NCI-H82 (cell line): ENCODE measurements around the gene PLXNA4.
"Not testable (repeated sequence)": the region's sequence is repeated elsewhere in the genome, so short reads cannot be mapped to it uniquely, and the experiment has no call there.

ENCODE experiments used
- DNase-seq: peaks from one replicate; lab custom pipeline; 2025; lab: John Stamatoyannopoulos, UW

The PLXNA4 gene, protein sequence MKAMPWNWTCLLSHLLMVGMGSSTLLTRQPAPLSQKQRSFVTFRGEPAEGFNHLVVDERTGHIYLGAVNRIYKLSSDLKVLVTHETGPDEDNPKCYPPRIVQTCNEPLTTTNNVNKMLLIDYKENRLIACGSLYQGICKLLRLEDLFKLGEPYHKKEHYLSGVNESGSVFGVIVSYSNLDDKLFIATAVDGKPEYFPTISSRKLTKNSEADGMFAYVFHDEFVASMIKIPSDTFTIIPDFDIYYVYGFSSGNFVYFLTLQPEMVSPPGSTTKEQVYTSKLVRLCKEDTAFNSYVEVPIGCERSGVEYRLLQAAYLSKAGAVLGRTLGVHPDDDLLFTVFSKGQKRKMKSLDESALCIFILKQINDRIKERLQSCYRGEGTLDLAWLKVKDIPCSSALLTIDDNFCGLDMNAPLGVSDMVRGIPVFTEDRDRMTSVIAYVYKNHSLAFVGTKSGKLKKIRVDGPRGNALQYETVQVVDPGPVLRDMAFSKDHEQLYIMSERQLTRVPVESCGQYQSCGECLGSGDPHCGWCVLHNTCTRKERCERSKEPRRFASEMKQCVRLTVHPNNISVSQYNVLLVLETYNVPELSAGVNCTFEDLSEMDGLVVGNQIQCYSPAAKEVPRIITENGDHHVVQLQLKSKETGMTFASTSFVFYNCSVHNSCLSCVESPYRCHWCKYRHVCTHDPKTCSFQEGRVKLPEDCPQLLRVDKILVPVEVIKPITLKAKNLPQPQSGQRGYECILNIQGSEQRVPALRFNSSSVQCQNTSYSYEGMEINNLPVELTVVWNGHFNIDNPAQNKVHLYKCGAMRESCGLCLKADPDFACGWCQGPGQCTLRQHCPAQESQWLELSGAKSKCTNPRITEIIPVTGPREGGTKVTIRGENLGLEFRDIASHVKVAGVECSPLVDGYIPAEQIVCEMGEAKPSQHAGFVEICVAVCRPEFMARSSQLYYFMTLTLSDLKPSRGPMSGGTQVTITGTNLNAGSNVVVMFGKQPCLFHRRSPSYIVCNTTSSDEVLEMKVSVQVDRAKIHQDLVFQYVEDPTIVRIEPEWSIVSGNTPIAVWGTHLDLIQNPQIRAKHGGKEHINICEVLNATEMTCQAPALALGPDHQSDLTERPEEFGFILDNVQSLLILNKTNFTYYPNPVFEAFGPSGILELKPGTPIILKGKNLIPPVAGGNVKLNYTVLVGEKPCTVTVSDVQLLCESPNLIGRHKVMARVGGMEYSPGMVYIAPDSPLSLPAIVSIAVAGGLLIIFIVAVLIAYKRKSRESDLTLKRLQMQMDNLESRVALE (N-terminal part only)

DNA sequence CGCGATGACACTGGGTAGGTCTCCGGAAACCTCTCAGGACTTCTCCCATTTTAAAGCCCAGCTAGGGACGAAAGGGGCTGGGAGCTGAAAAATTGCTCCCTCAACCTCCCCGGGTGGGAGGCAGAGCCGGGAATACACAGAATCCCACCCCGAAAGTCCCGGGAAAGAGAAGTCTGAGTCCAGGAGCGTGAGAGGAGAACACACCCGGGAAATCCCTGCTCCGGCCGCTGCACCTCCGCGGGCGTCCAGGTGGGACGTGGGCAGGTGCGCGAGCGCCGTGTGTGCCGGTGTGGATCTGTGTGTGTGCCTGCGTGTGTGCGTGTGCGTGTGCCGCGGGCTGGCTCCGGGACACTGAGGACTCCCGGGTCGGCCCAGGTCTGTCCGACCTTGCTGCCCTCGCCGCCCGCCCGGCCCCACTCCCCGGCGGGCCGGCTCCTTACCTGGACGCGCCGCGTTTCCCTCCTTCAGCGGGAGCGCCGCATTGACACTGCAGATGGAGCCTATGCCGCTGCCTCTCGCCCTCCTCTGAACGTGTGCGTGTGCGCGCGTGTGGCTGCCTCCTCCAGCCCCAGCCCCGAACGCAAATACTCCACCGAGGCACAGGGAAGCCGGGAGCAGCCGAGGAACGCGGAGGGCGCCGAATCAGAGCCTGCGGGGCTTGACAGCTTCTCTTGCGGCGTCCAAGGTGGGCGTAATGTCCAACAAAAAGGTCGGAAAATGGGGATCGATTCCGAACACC, at the start of gene PLXNA4:
PLXNA4 (minus strand) TSS at position 489 of the 739 bp plus-strand sequence. CDS start 67,777 bp downstream, outside the sequence.
- DNase-seq = peak; percentile 21

DNA sequence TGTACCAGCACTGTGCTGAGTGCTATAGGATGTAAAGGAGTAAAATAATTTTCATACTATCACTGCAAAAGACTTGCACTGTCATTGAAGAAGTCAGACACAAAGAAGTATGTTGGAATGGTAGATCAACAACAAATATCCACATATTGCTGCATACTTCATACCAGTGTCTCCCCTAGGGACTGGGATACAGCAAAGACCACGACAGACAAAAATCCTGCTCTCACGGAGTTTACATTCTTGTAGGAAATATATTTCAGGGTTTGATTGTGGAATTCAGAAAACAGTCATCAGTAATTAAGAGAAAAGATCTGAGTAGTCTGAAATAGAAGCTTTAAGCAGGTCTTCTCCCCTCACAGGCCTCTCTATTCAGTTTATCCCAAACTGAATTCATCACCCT, 49.4 kb upstream of the PLXNA4 start:
- no peak for DNase-seq

DNA sequence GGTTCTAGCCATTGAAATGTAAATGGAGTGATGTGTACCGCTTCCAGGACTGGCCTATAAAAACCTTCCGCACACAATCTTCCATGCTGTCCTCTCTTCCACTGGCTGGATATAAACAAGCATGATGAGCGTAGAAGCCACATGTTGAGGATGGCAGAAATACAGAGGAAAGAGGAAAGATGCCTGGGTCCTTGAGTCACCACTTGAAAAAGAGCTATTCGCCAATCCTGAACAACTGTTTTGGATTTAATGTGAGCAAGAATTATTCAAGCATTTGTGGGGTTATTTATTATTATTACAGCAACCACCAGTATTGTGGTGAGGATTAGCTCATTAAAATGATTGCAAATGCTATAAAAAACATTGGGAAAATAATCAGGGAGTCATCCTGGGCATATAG, 45.8 kb upstream of the PLXNA4 start:
- DNase-seq = no peak

DNA sequence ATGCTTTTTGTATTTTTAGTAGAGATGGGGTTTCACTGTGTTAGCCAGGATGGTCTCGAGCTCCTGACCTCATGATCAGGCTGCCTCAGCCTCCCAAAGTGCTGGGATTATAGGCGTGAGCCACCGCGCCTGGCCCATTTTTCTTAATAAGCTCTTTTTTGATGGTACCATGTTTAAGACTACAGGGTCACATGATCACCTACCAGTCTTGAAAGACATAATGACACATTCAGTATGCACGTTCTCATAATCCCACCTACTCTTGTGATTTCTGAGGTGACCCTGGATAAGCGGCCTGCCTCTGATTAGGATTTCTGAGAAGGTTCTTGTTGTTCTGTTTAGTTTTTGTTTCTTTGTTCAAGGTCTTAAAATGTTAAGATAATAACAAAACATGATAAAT, 43.7 kb upstream of the PLXNA4 start:
- DNase-seq = no peak

DNA sequence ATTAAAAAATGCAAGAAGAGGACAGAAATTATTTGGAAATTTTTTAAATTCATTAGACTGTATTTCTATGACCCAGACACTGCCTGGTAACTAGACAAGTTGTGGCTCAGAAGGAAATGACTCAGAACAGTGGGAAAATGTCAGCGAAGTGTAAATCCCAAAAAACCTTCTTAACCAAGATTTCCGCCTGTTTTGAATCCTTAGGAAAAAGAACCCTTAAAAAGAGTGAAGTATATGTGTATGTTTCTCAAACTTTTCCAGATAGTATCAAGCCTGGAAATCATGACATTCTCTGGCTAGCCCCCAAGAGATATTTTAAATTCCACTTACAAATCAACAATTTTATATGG, 42.7 kb upstream of the PLXNA4 start:
- DNase-seq = no peak

DNA sequence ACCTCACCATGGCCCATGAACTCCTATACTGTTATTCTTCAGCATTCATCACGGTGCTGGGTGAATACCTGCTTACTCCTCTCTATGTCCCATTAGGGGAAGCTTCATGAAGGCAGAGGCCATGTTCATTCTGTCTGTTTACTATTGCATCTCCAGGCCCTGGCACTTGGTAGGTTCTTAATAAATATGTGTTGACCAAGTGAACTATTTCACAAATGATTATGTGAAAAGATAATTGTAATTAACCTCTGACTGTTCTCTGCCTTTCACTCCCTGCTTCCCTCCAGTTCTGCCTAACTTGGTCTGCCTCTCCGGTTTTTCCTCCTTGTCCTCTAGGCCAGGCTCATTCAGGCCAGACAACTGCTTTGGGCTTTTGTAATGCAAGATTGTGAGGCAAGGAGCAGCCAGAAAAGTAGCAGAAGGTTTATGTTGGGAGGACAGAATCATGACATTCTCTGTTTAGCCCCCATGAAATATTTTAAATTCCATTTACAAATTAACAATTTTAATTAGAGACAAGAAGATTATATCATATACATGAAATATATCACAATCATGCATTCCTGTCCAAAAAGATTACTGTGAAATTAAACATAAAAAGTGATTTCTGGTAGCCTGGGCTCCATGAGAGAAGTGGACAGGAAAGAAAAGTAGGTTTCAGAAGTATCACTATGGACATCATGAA, 42.1 kb upstream of the PLXNA4 start:
- no peak for DNase-seq

DNA sequence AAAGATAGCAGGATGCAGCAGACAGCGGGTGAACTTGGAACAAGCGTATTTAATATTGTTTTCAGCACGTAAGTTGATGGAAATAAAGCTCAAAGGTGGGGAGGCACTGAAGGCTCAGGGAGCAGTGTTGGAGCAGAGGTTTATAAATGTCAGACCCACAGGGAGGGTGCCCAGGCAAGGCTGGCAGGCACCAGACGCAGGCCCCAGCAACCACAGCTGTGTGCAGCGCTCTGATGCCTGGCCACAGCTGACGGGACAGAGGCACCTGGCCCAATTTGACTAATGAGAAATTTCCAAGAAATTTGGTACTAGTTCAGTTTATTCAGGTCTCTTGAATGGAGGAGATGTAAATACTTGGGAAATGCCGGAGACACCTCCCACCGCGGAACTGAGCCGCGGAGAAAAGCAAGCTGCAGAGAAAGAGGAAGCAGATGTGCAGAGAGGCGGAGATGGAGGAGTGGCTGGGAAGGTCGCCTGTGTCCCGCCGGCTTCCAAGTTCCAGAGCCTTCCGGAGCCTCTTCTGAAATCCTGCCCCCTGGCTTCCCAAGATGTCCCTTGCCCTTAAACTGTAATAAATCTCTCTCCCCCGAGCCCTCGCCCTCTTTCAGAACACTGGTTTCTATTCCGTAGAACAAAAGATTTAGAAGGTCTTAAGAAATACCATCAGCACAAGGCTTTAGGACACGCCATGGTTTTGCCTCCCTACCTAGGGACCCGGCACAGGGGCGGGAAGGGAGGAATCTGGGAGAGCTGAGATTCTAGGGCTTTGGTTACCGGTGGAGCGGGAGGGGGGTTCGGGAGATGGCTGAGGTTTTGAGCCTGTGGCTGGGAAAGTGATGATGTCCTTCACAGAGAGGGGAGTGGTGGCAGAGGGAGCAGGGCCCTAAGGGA, 38.4 kb upstream of the PLXNA4 start:
- peak; percentile 33 for DNase-seq

DNA sequence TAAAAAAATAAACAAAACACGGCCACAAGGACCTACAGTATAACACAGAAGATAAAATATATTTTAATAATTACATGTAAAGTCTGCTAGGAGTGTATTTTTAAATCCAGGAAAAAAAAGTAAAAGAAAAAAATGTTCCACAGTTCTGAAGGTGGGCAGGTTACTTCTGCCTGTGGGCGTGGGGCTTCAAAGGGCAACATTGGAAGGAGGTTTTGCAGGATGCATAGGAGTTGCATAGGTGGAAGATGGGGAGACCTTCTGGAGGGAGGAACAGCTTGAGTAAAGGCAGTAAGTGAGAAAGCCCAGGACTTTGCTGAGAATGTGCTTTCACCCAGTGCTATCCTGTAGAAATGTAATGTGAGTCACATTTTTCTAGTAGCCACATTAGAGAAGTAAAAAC, 37.5 kb upstream of the PLXNA4 start:
- DNase-seq = no peak

DNA sequence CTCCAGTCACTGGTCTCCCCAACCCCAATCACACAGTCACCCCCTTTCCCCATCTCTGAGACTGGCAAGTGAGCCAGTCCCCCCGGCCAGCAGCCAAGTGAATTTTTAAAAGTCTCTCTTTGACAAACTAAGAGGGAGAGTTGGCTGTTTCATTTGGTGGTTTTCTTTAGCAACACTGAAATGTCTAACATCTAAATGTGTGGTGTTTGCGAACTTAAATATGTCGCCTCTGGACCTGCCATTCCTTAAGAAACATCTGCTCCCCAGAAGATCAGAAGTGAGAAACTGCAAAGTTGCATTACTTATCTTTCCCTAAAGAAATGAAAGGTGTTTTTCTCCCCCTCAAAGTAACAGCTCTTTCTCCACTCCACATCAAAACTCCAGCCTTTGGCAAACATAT, 34.7 kb upstream of the PLXNA4 start:
- DNase-seq = no peak

DNA sequence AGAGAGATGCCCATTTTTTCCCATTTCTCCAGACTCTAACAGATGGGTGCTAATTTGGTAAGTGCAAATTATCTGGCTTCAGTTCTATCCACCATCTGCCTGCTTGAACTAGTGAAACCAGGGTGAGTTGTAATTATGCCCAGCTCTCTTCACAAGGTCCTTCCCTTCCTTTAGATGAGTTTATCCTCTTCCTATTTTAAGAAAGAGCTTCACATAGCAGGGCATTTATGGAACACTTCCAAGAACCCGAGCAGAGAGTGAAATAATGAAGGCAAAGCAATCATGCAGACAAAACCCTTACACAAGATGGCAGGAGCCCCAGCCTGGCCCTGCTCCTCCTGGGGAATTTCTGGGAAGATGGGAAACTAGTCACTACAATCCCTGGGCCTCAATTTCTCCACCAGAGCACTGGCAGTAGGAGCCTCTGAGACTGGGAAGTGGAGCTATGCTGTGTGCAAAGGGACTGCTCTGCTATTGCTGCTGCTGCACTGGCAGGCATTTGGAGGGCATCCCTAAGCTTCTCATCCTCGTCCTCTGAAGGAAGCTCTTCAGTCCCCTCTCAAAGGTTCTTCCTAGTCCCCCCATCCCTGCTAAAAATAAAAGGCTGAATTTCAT, 33.7 kb upstream of the PLXNA4 start:
- peak; percentile 24 for DNase-seq

DNA sequence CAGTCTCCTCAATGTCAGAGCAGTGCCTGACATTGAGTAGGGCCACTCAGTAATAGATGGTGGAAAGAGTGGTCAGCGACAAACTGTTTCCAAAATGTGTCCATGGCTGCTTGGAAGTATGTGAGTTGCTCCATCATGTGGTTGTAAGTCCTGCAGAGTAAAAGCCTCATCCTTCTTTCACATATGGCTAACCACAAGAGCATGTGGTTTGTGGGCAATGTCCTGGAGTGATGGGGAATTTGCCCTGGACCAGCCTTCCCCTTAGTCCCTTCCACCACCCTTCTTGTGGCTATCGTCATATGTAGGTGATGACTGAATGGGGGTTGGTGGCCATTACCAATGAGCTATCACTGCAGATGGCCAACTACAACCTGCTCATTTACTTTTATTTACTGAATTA, 33.0 kb upstream of the PLXNA4 start:
- DNase-seq = no peak

DNA sequence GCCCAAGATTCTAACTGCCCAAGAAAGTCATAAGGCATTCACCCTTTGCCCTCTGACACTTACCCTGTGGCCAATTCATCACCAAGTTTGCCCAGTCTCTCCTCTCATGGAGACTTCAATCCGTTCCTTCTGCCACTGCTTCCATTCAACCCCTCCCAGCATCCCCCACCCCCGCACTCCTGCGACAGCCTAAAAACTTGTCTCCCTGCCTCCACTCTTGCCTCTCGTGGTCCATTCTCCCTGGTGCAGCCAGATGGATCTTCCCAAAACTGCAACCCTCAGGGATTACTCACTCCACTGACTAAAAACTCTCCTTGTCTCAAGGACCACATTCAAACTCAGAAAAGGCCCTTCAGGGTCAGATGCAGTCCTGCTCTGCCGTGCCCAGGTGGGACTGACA, 32.3 kb upstream of the PLXNA4 start:
- no peak for DNase-seq

DNA sequence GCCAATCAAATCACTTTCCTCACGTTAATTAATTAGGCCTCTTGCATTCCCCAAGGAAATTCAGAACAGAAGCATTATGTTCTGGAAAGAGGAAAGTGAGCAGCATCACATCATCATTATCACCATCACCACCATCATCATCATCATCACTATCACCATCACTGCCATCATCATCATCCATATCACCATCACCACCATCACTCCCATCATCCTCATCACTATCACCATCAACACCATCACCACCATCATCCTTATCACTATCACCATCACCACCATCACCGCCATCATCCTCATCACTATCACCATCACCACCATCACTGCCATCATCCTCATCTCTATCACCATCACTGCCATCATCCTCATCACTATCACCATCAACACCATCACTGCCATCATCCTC, 31.4 kb upstream of the PLXNA4 start:
- no peak for DNase-seq

DNA sequence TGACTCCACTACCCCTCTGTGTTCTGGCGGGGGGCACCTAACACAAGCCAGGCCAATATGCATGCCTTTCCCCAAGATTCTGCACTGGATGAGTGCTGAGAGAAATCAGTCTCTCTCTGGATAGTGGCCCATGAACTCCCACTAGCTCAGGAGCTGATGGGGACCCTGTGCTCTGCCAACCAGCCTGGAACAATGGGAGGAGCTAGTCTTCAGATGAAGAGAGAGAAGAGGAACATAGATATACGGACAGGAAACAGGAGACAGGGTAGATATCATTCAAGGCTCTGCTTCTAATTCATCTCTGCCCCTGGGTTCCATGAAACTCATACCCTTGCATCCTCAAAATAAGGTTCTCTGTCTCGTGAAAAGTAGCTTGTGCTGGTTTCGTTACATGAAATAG, 27.9 kb upstream of the PLXNA4 start:
- no peak for DNase-seq

DNA sequence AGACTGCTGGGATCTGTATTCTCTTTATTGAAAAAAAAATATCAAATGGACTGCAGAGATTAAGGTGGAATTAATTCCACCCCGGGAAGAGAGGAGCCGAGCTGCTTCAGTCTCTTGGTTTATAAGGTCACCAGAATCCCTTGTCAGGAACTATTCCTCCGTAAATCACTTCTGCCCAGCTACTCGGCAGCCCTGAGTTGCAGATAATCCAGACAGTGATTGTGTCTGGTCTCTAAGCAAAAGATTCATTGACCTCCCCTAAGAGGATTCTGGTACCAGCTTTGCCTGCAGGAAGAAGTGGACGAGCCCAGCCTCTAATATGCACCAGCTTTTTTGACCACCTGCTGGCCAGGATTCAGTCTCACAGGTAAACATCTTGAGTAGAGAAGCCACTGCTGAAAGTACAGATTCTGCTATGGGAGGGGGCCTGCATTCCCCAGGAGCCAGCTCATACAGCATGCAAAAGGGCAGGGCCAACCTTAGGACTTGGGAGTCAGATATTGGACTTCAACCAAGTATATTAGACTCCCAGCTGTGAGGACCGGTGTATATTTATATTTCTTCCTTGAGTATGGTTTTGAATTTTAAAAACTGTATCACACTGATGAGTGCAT, 27.1 kb upstream of the PLXNA4 start:
- peak; percentile 89 for DNase-seq

DNA sequence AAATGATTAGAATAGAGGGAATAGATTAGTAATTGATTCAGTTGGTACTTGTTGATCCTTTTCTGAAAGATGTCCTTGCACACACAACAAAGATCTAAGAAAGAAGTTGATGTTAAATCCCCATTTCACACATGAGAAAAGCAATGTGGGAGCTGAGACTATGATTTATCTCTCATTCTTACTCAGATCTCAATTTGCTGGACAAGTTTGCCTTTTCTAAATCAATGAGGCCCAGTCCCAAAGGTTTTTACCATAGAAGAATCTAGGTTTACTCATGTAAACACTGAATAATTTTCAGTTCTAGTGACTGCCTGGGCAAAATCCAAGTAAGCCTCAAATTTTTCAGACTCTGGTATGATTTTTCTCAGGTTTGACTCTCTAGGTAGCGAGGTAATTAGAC, 25.5 kb upstream of the PLXNA4 start:
- DNase-seq = no peak

DNA sequence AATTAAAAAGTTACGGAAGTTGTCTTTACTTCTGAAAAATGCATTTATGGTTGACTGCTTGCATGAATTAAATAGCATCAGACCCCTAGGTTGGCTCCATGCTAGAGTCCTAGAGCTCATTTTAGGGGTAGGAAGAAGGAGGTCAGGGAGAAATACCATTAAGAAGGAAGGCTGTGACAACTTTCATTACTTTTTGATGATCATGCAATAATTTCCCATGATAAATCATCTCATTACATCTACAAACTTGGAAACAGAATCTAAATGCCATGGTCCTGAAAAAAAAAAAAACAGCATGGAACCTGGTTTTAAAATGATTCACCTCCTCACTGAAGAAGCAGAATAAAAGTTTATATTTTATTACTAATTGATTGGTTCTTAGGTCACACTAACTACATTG, 20.3 kb upstream of the PLXNA4 start:
- no peak for DNase-seq

DNA sequence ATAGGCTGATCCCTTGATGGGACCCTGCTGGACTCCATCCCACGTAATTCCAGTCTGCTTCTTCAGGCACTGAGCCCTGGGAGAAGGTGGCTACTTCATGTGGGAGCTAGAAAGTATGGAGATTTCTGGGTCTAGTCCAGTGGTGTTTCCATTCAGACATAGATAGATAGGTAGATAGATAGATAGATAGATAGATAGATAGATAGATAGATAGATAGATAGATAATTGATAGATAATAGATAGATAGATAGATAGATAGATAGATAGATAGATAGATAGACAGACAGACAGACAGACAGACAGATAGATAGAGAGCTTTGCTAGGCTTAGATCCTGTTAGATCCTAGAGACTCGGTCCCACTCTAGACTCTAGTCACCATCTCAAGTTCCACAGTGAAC, 18.5 kb upstream of the PLXNA4 start:
- not testable (repeated sequence) for DNase-seq

DNA sequence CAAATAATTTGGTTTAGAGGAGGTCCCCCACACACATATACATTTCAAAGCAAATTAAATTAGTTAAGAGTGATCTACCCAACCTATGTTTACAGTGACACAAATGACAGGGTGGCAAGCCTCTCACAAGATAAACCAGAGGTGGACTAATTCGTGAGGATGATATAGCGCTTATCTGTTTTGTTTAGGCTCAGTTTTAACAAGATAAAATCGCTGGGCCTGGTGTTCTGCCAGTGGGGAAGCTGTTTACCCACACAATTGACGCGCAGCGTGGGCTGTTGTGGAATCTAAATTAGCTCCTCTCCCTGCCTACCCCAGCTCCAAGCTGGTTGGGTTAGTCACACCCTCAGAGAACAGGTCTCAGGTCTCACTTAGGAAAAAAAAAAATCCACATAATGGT, 16.7 kb upstream of the PLXNA4 start:
- peak; percentile 80 for DNase-seq
